Right lobe of liver (tissue), 4 donors: Measurements from ENCODE around the gene ABCA8.
"Not testable (repeated sequence)": the region's sequence is repeated elsewhere in the genome, so short reads cannot be mapped to it uniquely, and the experiment has no call there.

Experiments used
- CTCF ChIP-seq, 4 donors: fragments of 200-600 bp in 3 of 4; fragments of 450-650 bp in 1 of 4; IDR thresholded peaks; one replicate each; pipeline versions ENCODE4 v1.5.1 to v1.8.0; 2016 to 2022; ENCODE audit warnings: antibody characterized with exemption in 4 of 4, mild to moderate bottlenecking in 2 of 4
- POLR2A ChIP-seq: fragments of 450-650 bp; IDR thresholded peaks from one replicate; pipeline ENCODE4 v1.6.1; 2017; ENCODE audit warnings: antibody characterized with exemption, mild to moderate bottlenecking
- donor health status: DM: no; HTN: no; CAD: no.
- donor health status: DM: no; HTN: no; CAD: no.
- donor health status: DM: no; HTN: yes; CAD: no.

DNA sequence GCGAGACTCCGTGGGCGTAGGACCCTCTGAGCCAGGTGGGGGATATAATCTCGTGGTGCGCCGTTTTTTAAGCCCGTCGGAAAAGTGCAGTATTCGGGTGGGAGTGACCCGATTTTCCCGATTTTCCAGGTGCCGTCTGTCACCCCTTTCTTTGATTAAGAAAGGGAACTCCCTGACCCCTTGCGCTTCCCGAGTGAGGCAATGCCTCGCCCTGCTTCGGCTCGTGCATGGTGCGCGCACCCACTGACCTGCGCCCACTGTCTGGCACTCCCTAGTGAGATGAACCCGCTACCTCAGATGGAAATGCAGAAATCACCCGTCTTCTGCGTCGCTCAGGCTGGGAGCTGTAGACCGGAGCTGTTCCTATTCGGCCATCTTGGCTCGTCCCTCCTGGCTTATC is 49.6 kb upstream of the ABCA8 start:
- not testable (repeated sequence) for TF ChIP-seq CTCF (IDR thresholded peaks at IDR 0.05); POLR2A
